GM18519 (cell line): ENCODE data around the gene DOP1A.
A peak's percentile ranks its signal among the peaks of the same experiment; 100 is the strongest.

Experiments used
- ATAC-seq: cut with Tn5 transposase; IDR thresholded peaks from one replicate; pipeline ENCODE4 v1.9.1; 2021; ENCODE audit warnings: mild to moderate bottlenecking, moderate library complexity; ENCODE audit not compliant: unreplicated experiment, low FRiP score

DOP1A gene

GRCh38 chr6:83198486-83199172 lies 131.2 kb downstream of the DOP1A start:
- no peak for ATAC-seq

DNA sequence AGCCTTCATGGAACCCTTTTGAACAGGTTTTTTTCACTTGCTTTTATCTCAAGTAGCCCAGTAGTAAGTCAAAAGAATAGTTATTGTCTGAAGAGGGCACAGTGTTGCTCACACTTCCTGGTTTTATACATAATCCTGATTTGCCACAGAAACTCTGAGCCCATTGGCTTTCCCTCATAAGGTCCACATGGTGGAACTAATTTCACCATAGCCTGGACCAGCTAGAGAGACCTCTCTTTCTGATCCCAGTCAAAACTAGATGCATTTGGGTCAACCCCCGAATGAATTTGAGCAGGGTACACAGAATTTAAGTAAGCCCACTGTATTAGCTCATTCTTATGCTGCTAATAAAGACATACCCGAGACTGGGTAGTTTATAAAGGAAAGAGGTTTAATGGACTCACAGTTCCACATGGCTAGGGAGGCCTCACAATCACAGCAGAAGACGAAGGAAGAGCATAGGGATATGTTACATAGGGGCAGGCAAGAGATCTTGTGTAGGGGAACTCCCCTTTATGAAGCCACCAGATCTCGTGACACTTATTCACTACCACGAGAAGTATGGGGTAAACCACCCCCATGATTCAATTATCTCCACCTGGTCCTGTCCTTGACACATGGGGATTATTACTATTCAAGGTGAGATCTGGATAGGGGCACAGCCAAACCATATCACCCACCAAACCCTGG lies 131.8 kb downstream of the DOP1A start:
- ATAC-seq, result no peak

DNA sequence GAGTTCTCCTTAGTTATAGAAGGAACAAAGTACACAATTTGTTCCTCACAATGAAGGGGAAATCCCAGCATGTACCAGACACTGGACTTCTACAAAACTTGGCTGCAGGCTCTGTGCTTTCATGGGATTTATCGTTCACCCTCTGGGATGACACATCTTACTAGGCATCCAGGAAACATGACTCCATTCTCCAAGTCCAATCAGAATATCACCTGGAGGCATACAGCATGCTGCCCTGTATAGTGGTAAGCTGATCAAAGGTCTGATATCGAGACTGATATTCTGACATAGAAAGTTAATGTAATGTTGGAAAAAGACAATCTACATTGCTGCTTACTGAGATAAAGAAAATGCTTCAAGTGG lies 132.4 kb downstream of the DOP1A start:
- no peak for ATAC-seq

- no peak for ATAC-seq
Measured at GRCh38 chr6:83202031-83202430, 134.6 kb downstream of the DOP1A start.

- ATAC-seq, result peak; percentile 100
Measured at GRCh38 chr6:83215131-83216047, 147.9 kb downstream of the DOP1A start.

DNA sequence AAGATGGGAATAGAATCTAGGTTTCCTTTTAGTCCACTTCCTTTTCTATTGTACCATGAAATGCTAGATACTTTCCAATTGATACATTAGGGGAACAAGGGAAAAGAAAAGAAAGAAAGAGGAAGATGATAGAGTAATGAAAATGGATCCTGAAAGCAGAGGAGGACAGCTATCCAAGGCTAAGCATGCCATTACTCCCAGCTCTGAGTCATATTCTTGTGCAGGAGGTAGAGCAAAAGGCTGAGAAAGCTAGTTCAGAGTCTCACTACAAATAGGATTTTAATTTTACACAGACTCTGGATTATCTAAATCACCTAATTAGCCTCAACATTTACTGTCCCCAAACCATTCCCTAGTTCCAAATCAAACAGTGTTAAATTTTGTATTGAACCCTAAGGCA lies 149.3 kb downstream of the DOP1A start:
- no peak for ATAC-seq
